Suprapubic skin (tissue), 3 donors: ENCODE results near the gene PRR11.

ENCODE experiments used
- CTCF ChIP-seq, 2 donors: fragments of 200-600 bp in 1 of 2; fragments of 450-650 bp in 1 of 2; sonication (generic) in 1 of 2; IDR thresholded peaks; one replicate each; pipeline ENCODE4 v1.5.1; 2016 to 2019; ENCODE audit warnings: antibody characterized with exemption in 2 of 2, mild to moderate bottlenecking in 1 of 2, moderate library complexity in 1 of 2
- EP300 ChIP-seq: sonication (generic); formaldehyde crosslinking; IDR thresholded peaks from one replicate; pipeline ENCODE4 v1.6.1; 2017; ENCODE audit warnings: antibody characterized with exemption
- POLR2A ChIP-seq, 2 donors: fragments of 450-650 bp; IDR thresholded peaks; one replicate each; pipeline ENCODE4 v1.6.1; 2017; ENCODE audit warnings: antibody characterized with exemption in 2 of 2, mild to moderate bottlenecking in 2 of 2, moderate library complexity in 2 of 2

- TF ChIP-seq POLR2A (IDR thresholded peaks at IDR 0.05) = no peak
- no peak for TF ChIP-seq CTCF (IDR thresholded peaks at IDR 0.05)
- TF ChIP-seq EP300 = no peak
These were observed 6.5 kb upstream of the PRR11 start for GRCh38 chr17:59149051-59149450.
